NB4 (cell line): ENCODE results near the gene RAB11FIP2.

Source experiments
- DNase-seq: peaks from one replicate; pipeline ENCODE4 v3.0.0; 2010; ENCODE audit warnings: low read depth
- H3K4me3 ChIP-seq: one replicate; pipeline ENCODE4 v1.5.1; 2011; ENCODE audit warnings: mild to moderate bottlenecking, low read depth, low read length, moderate library complexity
- MYC ChIP-seq: IDR thresholded peaks from 2 replicates; pipeline ENCODE4 v1.6.1; 2011; ENCODE audit warnings: low read depth, low read length
- POLR2A ChIP-seq: IDR thresholded peaks from 2 replicates; pipeline ENCODE4 v1.6.1; 2011; ENCODE audit warnings: mild to moderate bottlenecking; ENCODE audit not compliant: insufficient read length; ENCODE audit errors: extremely low read depth
- TF ChIP-seq, protein P1 (sequence below): IDR thresholded peaks from 2 replicates; pipeline ENCODE4 v1.6.1; 2011; ENCODE audit warnings: low read depth, low read length
- TF ChIP-seq, protein P2 (sequence below): IDR thresholded peaks from one replicate; pipeline ENCODE4 v1.5.1; 2012; ENCODE audit warnings: low read depth, low read length

RAB11FIP2 gene

GRCh38 chr10:118017850-118018249, 28.9 kb downstream of the RAB11FIP2 start:
- no peak for DNase-seq
- TF ChIP-seq POLR2A (no peak), MYC (no peak)
- TF ChIP-seq, protein P1, sequence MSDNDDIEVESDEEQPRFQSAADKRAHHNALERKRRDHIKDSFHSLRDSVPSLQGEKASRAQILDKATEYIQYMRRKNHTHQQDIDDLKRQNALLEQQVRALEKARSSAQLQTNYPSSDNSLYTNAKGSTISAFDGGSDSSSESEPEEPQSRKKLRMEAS, result no peak
- TF ChIP-seq, protein P2, sequence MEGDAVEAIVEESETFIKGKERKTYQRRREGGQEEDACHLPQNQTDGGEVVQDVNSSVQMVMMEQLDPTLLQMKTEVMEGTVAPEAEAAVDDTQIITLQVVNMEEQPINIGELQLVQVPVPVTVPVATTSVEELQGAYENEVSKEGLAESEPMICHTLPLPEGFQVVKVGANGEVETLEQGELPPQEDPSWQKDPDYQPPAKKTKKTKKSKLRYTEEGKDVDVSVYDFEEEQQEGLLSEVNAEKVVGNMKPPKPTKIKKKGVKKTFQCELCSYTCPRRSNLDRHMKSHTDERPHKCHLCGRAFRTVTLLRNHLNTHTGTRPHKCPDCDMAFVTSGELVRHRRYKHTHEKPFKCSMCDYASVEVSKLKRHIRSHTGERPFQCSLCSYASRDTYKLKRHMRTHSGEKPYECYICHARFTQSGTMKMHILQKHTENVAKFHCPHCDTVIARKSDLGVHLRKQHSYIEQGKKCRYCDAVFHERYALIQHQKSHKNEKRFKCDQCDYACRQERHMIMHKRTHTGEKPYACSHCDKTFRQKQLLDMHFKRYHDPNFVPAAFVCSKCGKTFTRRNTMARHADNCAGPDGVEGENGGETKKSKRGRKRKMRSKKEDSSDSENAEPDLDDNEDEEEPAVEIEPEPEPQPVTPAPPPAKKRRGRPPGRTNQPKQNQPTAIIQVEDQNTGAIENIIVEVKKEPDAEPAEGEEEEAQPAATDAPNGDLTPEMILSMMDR, result no peak
- no peak overlapping the region for H3K4me3 ChIP-seq

DNA sequence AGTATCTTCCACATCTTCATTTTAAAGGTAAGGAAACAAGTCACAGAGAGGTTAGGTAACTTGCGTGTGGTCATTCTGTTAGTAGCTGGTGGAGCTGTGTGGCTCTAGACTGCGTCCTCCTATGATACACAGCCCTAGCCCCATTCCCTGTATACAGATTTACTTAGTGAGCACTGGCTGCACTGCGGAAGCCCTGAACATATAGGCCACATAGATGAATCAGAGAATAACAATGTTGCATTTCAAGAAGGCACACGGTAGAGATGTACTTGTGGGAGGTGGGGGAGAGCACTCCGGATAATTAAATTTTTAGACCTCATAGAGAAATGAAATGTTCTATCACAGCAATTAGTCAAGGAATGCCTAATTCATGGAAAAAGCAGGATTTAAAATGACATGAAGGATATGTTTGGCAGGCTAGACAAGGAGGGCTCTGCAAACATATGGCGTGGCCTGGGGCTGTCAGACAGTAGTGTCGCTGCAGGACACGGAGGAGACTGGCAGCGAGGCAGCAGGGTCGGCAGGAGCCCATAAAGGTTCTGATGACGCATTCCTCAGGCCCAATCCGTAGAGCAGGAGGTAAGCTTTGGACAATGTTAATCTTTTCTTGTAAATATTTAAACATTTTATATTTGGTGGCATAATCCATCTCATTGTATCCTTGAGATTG, 29.5 kb downstream of the RAB11FIP2 start:
- H3K4me3 ChIP-seq, result no peak overlapping the region
- DNase-seq, result no peak
- TF ChIP-seq MYC, result no peak
- no peak for TF ChIP-seq POLR2A
- TF ChIP-seq, protein P2, result no peak
- TF ChIP-seq, protein P1, result no peak

GRCh38 chr10:118012952-118013525, 33.7 kb downstream of the RAB11FIP2 start:
- TF ChIP-seq, protein P1, result no peak
- no peak for TF ChIP-seq POLR2A
- TF ChIP-seq, protein P2, result no peak
- TF ChIP-seq MYC, result no peak
- H3K4me3 ChIP-seq, result no peak overlapping the region
- no peak for DNase-seq

DNA sequence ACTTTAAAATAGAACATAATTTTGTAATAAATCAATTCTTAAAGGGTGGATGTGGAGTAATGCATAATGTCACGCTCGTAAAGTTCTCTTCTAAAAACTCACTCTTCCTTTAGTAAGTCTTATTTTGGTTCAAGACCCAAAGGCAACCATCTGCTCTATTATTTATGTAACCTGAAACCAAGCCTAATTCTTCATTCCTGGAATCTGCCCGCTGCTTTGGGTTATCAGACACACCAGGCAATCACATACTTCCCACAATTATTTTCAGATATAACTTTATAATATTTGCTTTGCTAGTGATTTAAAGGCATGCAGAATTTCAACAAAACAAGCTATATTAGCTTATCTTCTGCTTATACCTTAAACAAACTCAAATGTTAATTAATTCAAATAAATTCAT, 39.0 kb downstream of the RAB11FIP2 start:
- H3K4me3 ChIP-seq, result no peak overlapping the region
- no peak for DNase-seq
- TF ChIP-seq POLR2A (no peak), MYC (no peak)
- TF ChIP-seq, protein P2, result no peak

- no peak for DNase-seq
- TF ChIP-seq, protein P1, result no peak
- TF ChIP-seq MYC (no peak), POLR2A (no peak)
- TF ChIP-seq, protein P2, result no peak
- H3K4me3 ChIP-seq, result no peak overlapping the region
Observed at GRCh38 chr10:118003126-118003525, 43.6 kb downstream of the RAB11FIP2 start.
